K562 (cell line): ENCODE data around the gene TRIM24. TPM values are rescaled to one million over a fixed set of nuclear protein-coding genes. Genes with fewer than 3 reads are reported as not detected.
A peak's percentile ranks its signal among the peaks of the same experiment; 100 is the strongest.

ENCODE experiments used
- ARID3B ChIP-seq: fragments of 250-450 bp; sonication (Bioruptor Pico); IDR thresholded peaks from 2 replicates; pipeline ENCODE4 v1.4.0; 2020; ENCODE audit warnings: borderline replicate concordance
- ELF4 ChIP-seq: fragments of 450-650 bp; formaldehyde crosslinking; IDR thresholded peaks from 2 replicates; pipeline ENCODE4 v1.4.0; 2022; ENCODE audit warnings: missing genetic modification characterization
- MEIS2 ChIP-seq: fragments of 450-650 bp; IDR thresholded peaks from 2 replicates; pipeline ENCODE4 v1.6.1; 2014; ENCODE audit warnings: mild to moderate bottlenecking; ENCODE audit not compliant: partially characterized antibody
- MYNN ChIP-seq, 2 experiments: sonication (generic); formaldehyde crosslinking in 1 of 2; IDR thresholded peaks; 2 replicates each; pipeline versions ENCODE4 v1.5.0 to v1.6.1; 2016 to 2020; ENCODE audit warnings: antibody characterized with exemption in 1 of 2, missing genetic modification reagents in 1 of 2
- TRIM24 ChIP-seq, 2 experiments: fragments of 450-650 bp; IDR thresholded peaks; 2 replicates each; pipeline ENCODE4 v1.6.1; 2016
- ZNF609 ChIP-seq: sonication (generic); formaldehyde crosslinking; IDR thresholded peaks from 2 replicates; pipeline ENCODE4 v1.8.1; 2023; ENCODE audit warnings: missing genetic modification reagents, mild to moderate bottlenecking, borderline replicate concordance
- ZNF76 ChIP-seq: fragments of 250-450 bp; sonication (Bioruptor Pico); IDR thresholded peaks from 2 replicates; pipeline ENCODE4 v1.4.0; 2020; ENCODE audit warnings: mild to moderate bottlenecking, moderate library complexity, borderline replicate concordance
- polyA plus RNA-seq, 8 experiments: library from polyadenylated mRNA; depleted of rRNA in 4 of 8; stranded (reverse) in 5 of 8; unstranded in 3 of 8; fragments of >200 nt; fragmentation: Nextera tagmentation in 2 of 8; fragmentation: Illumina TruSeq in 1 of 8; extraction: Ambion mirVana in 2 of 8; extraction: Trizol in 1 of 8; gene quantifications; 2 replicates each; pipeline versions ENCODE4 v1.2.1 to v1.2.3, GENCODE V29; 2011 to 2014; ENCODE audit warnings: inconsistent platforms in 1 of 8, missing spikeins in 1 of 8
- total RNA-seq, 7 experiments: library from RNA; depleted of rRNA in 6 of 7; stranded (reverse); fragments of >200 nt in 6 of 7; fragmentation: Illumina TruSeq in 2 of 7; extraction: Trizol in 2 of 7; gene quantifications; 2 replicates each; pipeline versions ENCODE4 v1.2.1 to v1.2.3, GENCODE V29; 2011 to 2021; ENCODE audit warnings: low replicate concordance in 1 of 7
- TF ChIP-seq, protein P1 (sequence below): fragments of 200-800 bp; sonication (Bioruptor generic); IDR thresholded peaks from 2 replicates; pipeline ENCODE4 v1.6.1; 2017; ENCODE audit warnings: missing genetic modification characterization, missing compliant biosample characterization
- TF ChIP-seq, protein P2 (sequence below): fragments of 450-650 bp; IDR thresholded peaks from 2 replicates; pipeline ENCODE4 v1.6.1; 2018; ENCODE audit not compliant: partially characterized antibody
- TF ChIP-seq, protein P3 (sequence below): sonication (generic); formaldehyde crosslinking; IDR thresholded peaks from 2 replicates; pipeline ENCODE4 v1.8.1; 2022; ENCODE audit warnings: missing genetic modification reagents
- TF ChIP-seq, protein P4 (sequence below): sonication (generic); formaldehyde crosslinking; IDR thresholded peaks from 2 replicates; pipeline ENCODE4 v1.8.1; 2023; ENCODE audit warnings: mild to moderate bottlenecking, missing genetic modification reagents

TRIM24 gene
- total and polyA plus RNA-seq, 9 of the 15 experiments (the other 6 are each of a cell fraction or from before 2014, with no cell fraction given) = 13.4 to 74.0 (median 41.7) TPM

GRCh38 chr7:138460176-138460648 is at the start of gene TRIM24 (continued):
- TF ChIP-seq, protein P1, sequence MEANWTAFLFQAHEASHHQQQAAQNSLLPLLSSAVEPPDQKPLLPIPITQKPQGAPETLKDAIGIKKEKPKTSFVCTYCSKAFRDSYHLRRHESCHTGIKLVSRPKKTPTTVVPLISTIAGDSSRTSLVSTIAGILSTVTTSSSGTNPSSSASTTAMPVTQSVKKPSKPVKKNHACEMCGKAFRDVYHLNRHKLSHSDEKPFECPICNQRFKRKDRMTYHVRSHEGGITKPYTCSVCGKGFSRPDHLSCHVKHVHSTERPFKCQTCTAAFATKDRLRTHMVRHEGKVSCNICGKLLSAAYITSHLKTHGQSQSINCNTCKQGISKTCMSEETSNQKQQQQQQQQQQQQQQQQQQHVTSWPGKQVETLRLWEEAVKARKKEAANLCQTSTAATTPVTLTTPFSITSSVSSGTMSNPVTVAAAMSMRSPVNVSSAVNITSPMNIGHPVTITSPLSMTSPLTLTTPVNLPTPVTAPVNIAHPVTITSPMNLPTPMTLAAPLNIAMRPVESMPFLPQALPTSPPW (CRISPR knock-in tag) = peak; percentile 99
- TF ChIP-seq ZNF609 = peak; percentile 83; the same call in 1 of the 2 replicates
- peak; percentile 81; the same call in 1 of the 2 replicates for TF ChIP-seq MYNN (IDR thresholded peaks at IDR 0.05)
- TF ChIP-seq MYNN (CRISPR knock-in tag; IDR thresholded peaks at IDR 0.05) = no peak
- TF ChIP-seq, protein P2, sequence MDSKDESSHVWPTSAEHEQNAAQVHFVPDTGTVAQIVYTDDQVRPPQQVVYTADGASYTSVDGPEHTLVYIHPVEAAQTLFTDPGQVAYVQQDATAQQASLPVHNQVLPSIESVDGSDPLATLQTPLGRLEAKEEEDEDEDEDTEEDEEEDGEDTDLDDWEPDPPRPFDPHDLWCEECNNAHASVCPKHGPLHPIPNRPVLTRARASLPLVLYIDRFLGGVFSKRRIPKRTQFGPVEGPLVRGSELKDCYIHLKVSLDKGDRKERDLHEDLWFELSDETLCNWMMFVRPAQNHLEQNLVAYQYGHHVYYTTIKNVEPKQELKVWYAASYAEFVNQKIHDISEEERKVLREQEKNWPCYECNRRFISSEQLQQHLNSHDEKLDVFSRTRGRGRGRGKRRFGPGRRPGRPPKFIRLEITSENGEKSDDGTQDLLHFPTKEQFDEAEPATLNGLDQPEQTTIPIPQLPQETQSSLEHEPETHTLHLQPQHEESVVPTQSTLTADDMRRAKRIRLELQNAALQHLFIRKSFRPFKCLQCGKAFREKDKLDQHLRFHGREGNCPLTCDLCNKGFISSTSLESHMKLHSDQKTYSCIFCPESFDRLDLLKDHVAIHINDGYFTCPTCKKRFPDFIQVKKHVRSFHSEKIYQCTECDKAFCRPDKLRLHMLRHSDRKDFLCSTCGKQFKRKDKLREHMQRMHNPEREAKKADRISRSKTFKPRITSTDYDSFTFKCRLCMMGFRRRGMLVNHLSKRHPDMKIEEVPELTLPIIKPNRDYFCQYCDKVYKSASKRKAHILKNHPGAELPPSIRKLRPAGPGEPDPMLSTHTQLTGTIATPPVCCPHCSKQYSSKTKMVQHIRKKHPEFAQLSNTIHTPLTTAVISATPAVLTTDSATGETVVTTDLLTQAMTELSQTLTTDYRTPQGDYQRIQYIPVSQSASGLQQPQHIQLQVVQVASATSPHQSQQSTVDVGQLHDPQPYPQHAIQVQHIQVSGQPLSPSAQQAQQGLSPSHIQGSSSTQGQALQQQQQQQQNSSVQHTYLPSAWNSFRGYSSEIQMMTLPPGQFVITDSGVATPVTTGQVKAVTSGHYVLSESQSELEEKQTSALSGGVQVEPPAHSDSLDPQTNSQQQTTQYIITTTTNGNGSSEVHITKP = peak; percentile 75
- TF ChIP-seq, protein P3, sequence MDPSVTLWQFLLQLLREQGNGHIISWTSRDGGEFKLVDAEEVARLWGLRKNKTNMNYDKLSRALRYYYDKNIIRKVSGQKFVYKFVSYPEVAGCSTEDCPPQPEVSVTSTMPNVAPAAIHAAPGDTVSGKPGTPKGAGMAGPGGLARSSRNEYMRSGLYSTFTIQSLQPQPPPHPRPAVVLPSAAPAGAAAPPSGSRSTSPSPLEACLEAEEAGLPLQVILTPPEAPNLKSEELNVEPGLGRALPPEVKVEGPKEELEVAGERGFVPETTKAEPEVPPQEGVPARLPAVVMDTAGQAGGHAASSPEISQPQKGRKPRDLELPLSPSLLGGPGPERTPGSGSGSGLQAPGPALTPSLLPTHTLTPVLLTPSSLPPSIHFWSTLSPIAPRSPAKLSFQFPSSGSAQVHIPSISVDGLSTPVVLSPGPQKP = 0 out of 2 replicates have a peak, but pooled peaks have one; percentile 93
- TF ChIP-seq TRIM24 (IDR thresholded peaks at IDR 0.05) = 0 out of 4 replicates have a peak, but pooled peaks of 1 of the 2 experiments have one; percentile 55
- peak; percentile 86 for TF ChIP-seq MEIS2
- TF ChIP-seq, protein P4, sequence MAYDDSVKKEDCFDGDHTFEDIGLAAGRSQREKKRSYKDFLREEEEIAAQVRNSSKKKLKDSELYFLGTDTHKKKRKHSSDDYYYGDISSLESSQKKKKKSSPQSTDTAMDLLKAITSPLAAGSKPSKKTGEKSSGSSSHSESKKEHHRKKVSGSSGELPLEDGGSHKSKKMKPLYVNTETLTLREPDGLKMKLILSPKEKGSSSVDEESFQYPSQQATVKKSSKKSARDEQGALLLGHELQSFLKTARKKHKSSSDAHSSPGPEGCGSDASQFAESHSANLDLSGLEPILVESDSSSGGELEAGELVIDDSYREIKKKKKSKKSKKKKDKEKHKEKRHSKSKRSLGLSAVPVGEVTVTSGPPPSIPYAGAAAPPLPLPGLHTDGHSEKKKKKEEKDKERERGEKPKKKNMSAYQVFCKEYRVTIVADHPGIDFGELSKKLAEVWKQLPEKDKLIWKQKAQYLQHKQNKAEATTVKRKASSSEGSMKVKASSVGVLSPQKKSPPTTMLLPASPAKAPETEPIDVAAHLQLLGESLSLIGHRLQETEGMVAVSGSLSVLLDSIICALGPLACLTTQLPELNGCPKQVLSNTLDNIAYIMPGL = peak; percentile 89; the same call in 1 of the 2 replicates
- peak; percentile 77; the same call in 1 of the 2 replicates for TF ChIP-seq ELF4 (CRISPR knock-in tag)
- 0 out of 2 replicates have a peak, but pooled peaks have one; percentile 64 for TF ChIP-seq ZNF76 (CRISPR knock-in tag)
- peak; percentile 56; the same call in 1 of the 2 replicates for TF ChIP-seq ARID3B (CRISPR knock-in tag)
